ENCODE results near the gene RPS6KL1.

Gene RPS6KL1

GRCh38 chr14:74892745-74893144 lies 30.3 kb downstream of the RPS6KL1 start:
- Histone ChIP-seq H3K27me3 (ENCODE audit: insufficient read depth, low read depth) (no peaks in the 10 kb centered on the region), H3K79me2 (ENCODE audit: insufficient read depth, low read depth) (peaks cover 3% of the 10 kb centered on the region; the same call in 1 of the 2 replicates), H3K4me2 (no peak overlapping the region), H3K4me3 (IDR thresholded peaks at IDR 0.05; ENCODE audit: insufficient read depth, low read depth, low read length) (no peak overlapping the region), H3K36me3 (ENCODE audit: insufficient read depth) (no peaks in the 10 kb centered on the region), H3K4me1 (ENCODE audit: low read depth, poor library complexity, severe bottlenecking) (no peaks in the 10 kb centered on the region), H4K20me1 (ENCODE audit: insufficient read depth) (no peaks in the 10 kb centered on the region), H3K27ac (no peak overlapping the region), H2AFZ (ENCODE audit: low read depth) (no peak overlapping the region), H3K9ac (no peak overlapping the region)
- no peak for TF ChIP-seq CTCF (conservative IDR thresholded peaks at IDR 0.05; ENCODE audit: low read depth, low read length)

DNA sequence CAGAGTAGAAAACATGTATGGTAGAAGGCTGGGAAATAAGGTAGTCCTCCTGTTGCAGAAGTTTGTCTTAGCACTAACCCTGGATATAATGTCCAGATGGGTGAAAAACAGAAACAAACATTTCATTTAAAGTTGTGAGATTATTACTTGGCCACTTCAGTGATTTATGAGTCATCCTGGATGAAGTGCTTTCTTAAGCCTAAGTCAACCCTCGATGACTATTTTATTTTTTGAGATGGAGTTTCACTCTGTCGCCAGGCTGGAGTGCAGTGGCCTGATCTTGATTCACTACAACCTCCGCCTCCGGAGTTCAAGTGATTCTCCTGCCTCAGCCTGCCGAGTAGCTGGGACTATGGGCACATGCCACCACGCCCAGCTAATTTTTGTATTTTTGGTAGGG lies 31.2 kb downstream of the RPS6KL1 start:
- Histone ChIP-seq H3K79me2 (ENCODE audit: insufficient read depth, low read depth) (peaks cover 5% of the 10 kb centered on the region; the same call in 1 of the 2 replicates), H3K36me3 (ENCODE audit: insufficient read depth) (no peaks in the 10 kb centered on the region), H3K27ac (no peak overlapping the region), H3K27me3 (ENCODE audit: insufficient read depth, low read depth) (no peaks in the 10 kb centered on the region), H3K4me3 (IDR thresholded peaks at IDR 0.05; ENCODE audit: insufficient read depth, low read depth, low read length) (no peak overlapping the region), H3K9ac (no peak overlapping the region), H3K4me1 (ENCODE audit: low read depth, poor library complexity, severe bottlenecking) (no peaks in the 10 kb centered on the region), H4K20me1 (ENCODE audit: insufficient read depth) (no peaks in the 10 kb centered on the region), H3K4me2 (no peak overlapping the region), H2AFZ (ENCODE audit: low read depth) (no peak overlapping the region)
- no peak for TF ChIP-seq CTCF (conservative IDR thresholded peaks at IDR 0.05; ENCODE audit: low read depth, low read length)

DNA sequence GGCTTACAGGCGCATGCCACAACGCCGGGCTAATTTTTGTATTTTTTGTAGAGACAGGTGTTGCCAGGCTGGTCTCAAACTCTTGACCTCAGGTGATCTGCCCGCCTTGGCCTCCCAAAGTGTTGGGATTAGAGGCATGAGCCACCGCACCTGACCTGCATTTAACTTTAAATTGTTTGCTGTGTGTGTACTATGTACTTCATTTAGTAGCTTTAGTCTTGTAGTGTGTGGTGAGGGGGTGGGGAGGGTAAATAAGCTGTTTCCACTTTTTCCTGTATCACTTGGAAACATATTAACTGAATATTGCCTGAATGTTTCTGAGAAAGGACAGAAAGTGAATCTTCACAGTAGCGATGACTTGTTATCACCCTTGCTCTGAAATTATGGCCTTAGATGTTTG lies 32.8 kb downstream of the RPS6KL1 start:
- H3K79me2 ChIP-seq (ENCODE audit: insufficient read depth, low read depth): peaks cover 10% of the 10 kb centered on the region; the same call in 1 of the 2 replicates
- H3K27me3 ChIP-seq (ENCODE audit: insufficient read depth, low read depth): no peaks in the 10 kb centered on the region
- H3K4me1 ChIP-seq (ENCODE audit: low read depth, poor library complexity, severe bottlenecking): no peaks in the 10 kb centered on the region
- no peak overlapping the region for H3K4me2 ChIP-seq
- no peak overlapping the region for H3K27ac ChIP-seq
- no peaks in the 10 kb centered on the region for H4K20me1 ChIP-seq (ENCODE audit: insufficient read depth)
- no peaks in the 10 kb centered on the region for H3K36me3 ChIP-seq (ENCODE audit: insufficient read depth)
- H3K9ac ChIP-seq: no peak overlapping the region
- H2AFZ ChIP-seq (ENCODE audit: low read depth): no peak overlapping the region
- TF ChIP-seq CTCF (conservative IDR thresholded peaks at IDR 0.05; ENCODE audit: low read depth, low read length): no peak
- no peak overlapping the region for H3K4me3 ChIP-seq (IDR thresholded peaks at IDR 0.05; ENCODE audit: insufficient read depth, low read depth, low read length)

DNA sequence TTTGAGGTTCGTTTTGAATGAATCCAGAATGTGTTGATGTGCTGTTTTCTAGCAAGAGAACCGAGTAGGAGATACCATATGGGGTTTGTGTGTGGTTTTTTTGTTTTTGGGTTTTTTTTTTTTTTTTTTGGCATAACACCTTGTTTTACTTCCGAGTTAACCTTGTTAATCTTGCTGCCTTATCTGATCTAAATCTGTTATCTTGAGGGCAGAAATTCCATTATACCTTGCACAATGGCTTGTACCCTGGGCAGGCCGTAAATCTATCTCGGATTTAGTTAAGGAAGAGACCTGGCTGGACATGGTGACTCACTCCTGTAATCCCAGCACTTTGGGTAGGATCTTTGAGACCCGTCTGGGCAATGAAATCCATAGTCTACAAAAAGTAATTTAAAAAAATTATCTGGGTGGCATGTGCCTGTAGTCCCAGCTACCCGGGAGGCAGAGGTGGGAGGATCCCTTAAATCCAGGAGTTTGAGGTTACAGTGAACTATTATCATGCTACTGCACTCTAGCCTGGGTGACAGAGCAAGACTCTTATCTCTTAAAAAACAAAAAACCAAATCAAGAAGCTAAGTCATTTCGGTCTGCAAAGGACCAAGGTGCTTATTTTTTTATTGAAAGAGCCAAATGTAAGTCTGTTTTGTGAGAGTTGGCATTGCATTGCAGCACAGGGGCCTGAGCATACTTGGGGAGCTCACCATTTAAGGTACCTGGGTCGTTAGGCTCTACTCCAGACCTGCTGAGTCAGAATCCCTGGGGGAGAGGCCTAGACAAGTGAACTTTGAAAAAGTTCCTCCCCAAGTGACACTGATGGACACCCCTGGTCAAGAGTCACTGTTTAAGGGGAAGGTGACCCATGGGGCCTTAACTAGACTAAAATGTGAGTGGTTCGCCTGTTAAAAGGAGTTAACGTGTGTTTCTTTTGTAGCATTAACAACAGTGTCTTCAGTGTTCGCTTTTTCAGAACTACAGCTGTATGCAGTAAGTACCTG lies 34.6 kb downstream of the RPS6KL1 start:
- no peak overlapping the region for H3K9ac ChIP-seq
- H3K27ac ChIP-seq: no peak overlapping the region
- no peak overlapping the region for H3K4me3 ChIP-seq (IDR thresholded peaks at IDR 0.05; ENCODE audit: insufficient read depth, low read depth, low read length)
- H3K27me3 ChIP-seq (ENCODE audit: insufficient read depth, low read depth): no peaks in the 10 kb centered on the region
- H3K36me3 ChIP-seq (ENCODE audit: insufficient read depth): no peaks in the 10 kb centered on the region
- peaks cover 4% of the 10 kb centered on the region for H3K4me1 ChIP-seq (ENCODE audit: low read depth, poor library complexity, severe bottlenecking)
- peaks cover 28% of the 10 kb centered on the region for H3K79me2 ChIP-seq (ENCODE audit: insufficient read depth, low read depth)
- no peak for TF ChIP-seq CTCF (conservative IDR thresholded peaks at IDR 0.05; ENCODE audit: low read depth, low read length)
- no peak overlapping the region for H2AFZ ChIP-seq (ENCODE audit: low read depth)
- no peaks in the 10 kb centered on the region for H4K20me1 ChIP-seq (ENCODE audit: insufficient read depth)
- no peak overlapping the region for H3K4me2 ChIP-seq
